ENCODE results near the gene ZFHX3. TPM values are rescaled to one million over a fixed set of nuclear protein-coding genes. Genes with fewer than 3 reads are reported as not detected.

Gene ZFHX3
- total and polyA plus RNA-seq, 10 of the 15 experiments (the other 5 are each of a cell fraction or from before 2014, with no cell fraction given): 0.68 to 8.6 (median 2.0) TPM

GRCh38 chr16:72848759-72849664, 198.9 kb downstream of the ZFHX3 start (continued):
- no peak for TF ChIP-seq EGR1 (IDR thresholded peaks at IDR 0.05; ENCODE audit: borderline replicate concordance in 1 of 2, low read depth in 2 of 2, low read length in 2 of 2)
- TF ChIP-seq SPI1 (IDR thresholded peaks at IDR 0.05; ENCODE audit: borderline replicate concordance, insufficient read depth, low read depth, low read length): no peak
- no peak for TF ChIP-seq MEF2A (IDR thresholded peaks at IDR 0.05; ENCODE audit: insufficient read depth, low read depth, low read length)

GRCh38 chr16:72848028-72848400, 199.9 kb downstream of the ZFHX3 start:
- Histone ChIP-seq H3K9me3 (replicated peaks; ENCODE audit: control insufficient read depth, insufficient read depth, low read length) (no peaks in the 10 kb centered on the region), H3K27me3 (replicated peaks in 1 of 2; ENCODE audit: control insufficient read depth in 2 of 2, insufficient read depth in 2 of 2, low read length in 1 of 2) (no peaks in the 10 kb centered on the region), H4K20me1 (ENCODE audit: control insufficient read depth, insufficient read depth) (no peaks in the 10 kb centered on the region), H3K9ac (ENCODE audit: control insufficient read depth, insufficient read depth, low read length) (no peak overlapping the region), H3K36me3 (ENCODE audit: control insufficient read depth in 2 of 2, insufficient read depth in 2 of 2, low read length in 1 of 2) (no peaks in the 10 kb centered on the region), H2AFZ (ENCODE audit: control insufficient read depth, low read depth, low read length) (no peak overlapping the region), H3K4me1 (ENCODE audit: control insufficient read depth, insufficient read depth, low read length) (peaks cover 15% of the 10 kb centered on the region), H3K4me2 (ENCODE audit: control insufficient read depth, insufficient read depth) (no peak overlapping the region), H3K79me2 (ENCODE audit: control insufficient read depth, insufficient read depth, low read length) (no peaks in the 10 kb centered on the region), H3K4me3 (no peak overlapping the region), H3K27ac (ENCODE audit: control insufficient read depth, insufficient read depth) (no peak overlapping the region)
- SMC1A ChIA-PET (ENCODE audit: uncharacterized antibody, unreplicated experiment): interaction anchor here (1.4 kb wide), 1 partner anchor 9 kb away, joined by 3 read pairs; no protein-coding TSS in a partner anchor
- intact Hi-C loops (cut with micrococcal nuclease; ENCODE audit: unreplicated experiment): no loop called here
- CTCF ChIA-PET: interaction anchor here (10.6 kb wide), 1 partner anchor 14 kb away, joined by 69 read pairs; no protein-coding TSS in a partner anchor
- no TSS peak for BruUV-seq (replicated peaks)
- RAD21 ChIA-PET (ENCODE audit: unreplicated experiment): no interaction called here
- in situ Hi-C loops (cut with MboI): no loop called here
- no peak for DNase-seq (ENCODE audit: low read depth, low spot score)
- ATAC-seq: no peak
- 84% methylated on average over 9 of the region's 9 CpGs for WGBS (ENCODE audit: insufficient coverage, insufficient replicate concordance, low lambda C conversion rate, missing lambda C conversion rate)
- FAIRE-seq: no peak
- POLR2A ChIA-PET: interaction anchor here (0.6 kb wide), 1 partner anchor 1498 kb away, joined by 3 read pairs; no protein-coding TSS in a partner anchor
- no peak for TF ChIP-seq EED (IDR thresholded peaks at IDR 0.05; ENCODE audit: low read depth)
- TF ChIP-seq, protein P1, sequence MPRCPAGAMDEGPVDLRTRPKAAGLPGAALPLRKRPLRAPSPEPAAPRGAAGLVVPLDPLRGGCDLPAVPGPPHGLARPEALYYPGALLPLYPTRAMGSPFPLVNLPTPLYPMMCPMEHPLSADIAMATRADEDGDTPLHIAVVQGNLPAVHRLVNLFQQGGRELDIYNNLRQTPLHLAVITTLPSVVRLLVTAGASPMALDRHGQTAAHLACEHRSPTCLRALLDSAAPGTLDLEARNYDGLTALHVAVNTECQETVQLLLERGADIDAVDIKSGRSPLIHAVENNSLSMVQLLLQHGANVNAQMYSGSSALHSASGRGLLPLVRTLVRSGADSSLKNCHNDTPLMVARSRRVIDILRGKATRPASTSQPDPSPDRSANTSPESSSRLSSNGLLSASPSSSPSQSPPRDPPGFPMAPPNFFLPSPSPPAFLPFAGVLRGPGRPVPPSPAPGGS (IDR thresholded peaks at IDR 0.05; ENCODE audit: borderline replicate concordance, insufficient read depth, low read depth, low read length, poor library complexity, severe bottlenecking): no peak
- no peak for TF ChIP-seq IRF5 (IDR thresholded peaks at IDR 0.05; ENCODE audit: borderline replicate concordance)
- TF ChIP-seq ZBTB40 (IDR thresholded peaks at IDR 0.05; ENCODE audit: borderline replicate concordance): no peak
- no peak for TF ChIP-seq SIX5 (IDR thresholded peaks at IDR 0.05; ENCODE audit: low read depth, low read length, severe bottlenecking)
- no peak for TF ChIP-seq MYC (IDR thresholded peaks at IDR 0.05; ENCODE audit: insufficient read depth, insufficient read length, insufficient replicate concordance, low read length, severe bottlenecking)
- no peak for TF ChIP-seq YBX1 (IDR thresholded peaks at IDR 0.05)
- no peak for TF ChIP-seq ZNF217 (IDR thresholded peaks at IDR 0.05)
